HG02610 (cell line): ENCODE data around the gene ITGA4.
"Not testable (repeated sequence)": the region's sequence is repeated elsewhere in the genome, so short reads cannot be mapped to it uniquely, and the experiment has no call there.

Experiments
- ATAC-seq: cut with Tn5 transposase; IDR thresholded peaks from one replicate; pipeline ENCODE4 v1.9.1; 2021; ENCODE audit warnings: mild to moderate bottlenecking, moderate library complexity; ENCODE audit not compliant: unreplicated experiment

The ITGA4 gene

GRCh38 chr2:181457121-181457740 lies at the start of gene ITGA4:
Gene ITGA4 (plus strand): TSS chr2:181457386. CDS start chr2:181457655, 269 bp downstream.
- ATAC-seq = peak; percentile 75

DNA sequence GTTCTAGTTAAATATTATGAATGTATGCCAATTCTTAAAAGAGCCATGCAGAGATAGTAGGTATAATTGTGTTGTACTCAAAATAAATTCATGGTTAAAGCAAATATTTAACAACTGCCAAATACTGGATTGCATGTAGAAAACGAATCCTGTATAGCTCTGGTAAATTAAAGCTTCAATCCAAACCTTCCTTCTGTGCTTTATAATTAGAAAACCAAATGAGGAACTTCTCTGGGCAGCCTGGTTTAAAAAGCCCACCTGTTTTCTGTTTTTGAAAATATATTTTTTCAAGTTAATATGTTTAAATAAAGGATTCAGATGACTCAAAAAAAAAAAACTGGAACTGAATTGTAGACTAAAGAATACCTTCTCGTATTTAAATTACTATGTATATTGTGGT lies 48.3 kb upstream of the ITGA4 start:
- no peak for ATAC-seq

DNA sequence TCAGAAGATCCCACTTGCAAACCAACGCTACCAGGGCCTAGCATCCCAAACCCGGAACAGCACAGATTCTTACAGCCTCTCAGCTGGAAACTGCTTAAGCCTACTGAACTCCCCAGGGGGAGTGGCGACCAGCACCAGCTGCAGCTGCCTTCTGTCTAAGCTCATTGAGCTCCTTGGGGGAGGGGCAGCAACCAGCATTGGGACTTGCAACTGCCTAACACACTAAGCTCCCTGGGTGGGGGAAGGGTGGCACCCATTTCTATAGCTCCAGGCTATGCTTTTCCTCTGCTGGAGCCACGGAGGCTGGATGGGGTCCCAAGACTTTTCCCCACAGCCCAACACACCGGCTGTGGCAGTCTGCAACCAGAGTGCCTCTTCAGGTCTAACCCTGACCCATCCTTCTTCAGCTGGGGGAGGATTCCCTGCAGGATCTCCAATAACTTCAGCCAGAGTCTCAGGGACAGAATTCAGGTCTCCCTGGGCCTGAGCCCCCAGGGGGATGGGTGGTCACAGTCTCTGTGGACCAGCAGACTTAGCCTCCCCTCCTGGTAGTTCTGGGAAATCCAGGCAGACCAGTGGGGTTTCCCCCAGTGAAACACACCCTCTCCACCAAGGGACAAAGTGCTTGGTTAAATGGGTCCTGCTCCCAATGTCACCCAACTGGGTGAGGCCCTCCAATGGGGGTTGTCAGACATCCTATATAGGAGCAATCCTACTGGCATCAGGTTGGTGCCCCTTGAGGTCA lies 45.9 kb upstream of the ITGA4 start:
- ATAC-seq = peak; percentile 92

GRCh38 chr2:181419129-181419855 lies 37.9 kb upstream of the ITGA4 start:
- ATAC-seq = no peak

GRCh38 chr2:181420259-181421130 lies 36.7 kb upstream of the ITGA4 start:
- ATAC-seq = no peak

- no peak for ATAC-seq
Observed at GRCh38 chr2:181421131-181421458, 36.1 kb upstream of the ITGA4 start.

DNA sequence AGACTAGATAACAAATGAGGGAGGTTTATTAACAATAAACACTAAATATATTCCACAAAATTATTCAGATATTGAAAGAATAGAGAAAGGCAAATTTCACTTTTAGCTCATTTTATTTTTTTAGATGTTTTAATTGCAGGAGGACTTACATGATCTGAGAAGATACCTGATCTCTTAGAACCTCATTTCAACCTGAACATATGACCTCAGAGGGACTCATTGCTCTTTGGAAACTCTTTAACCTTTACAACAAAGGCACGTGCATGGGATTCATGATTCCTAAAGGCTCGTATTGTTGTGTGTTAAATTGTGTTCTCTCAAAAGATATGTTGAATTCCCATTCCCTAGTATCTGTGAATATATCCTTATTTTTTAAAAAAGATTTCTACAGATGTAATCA lies 35.7 kb upstream of the ITGA4 start:
- ATAC-seq = no peak

DNA sequence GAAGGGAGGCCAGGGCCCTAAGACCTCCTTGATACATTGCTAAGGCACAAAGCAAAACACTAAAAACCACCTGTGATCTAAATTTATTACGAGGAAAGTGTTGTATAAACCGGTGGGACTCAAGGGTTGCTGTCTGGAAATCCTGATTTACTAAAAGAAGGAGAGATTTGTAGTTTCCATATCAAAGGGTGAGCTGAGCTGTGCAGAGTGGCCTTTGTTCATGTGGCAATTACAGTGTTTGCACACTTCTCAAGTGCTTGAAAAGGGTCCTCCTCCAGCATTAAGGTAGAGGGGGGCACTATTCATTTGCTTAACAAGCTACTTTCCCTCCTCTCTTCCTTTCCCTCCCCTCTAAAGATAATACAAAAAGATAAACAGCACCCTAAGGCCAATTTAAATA lies 30.5 kb upstream of the ITGA4 start:
- no peak for ATAC-seq

DNA sequence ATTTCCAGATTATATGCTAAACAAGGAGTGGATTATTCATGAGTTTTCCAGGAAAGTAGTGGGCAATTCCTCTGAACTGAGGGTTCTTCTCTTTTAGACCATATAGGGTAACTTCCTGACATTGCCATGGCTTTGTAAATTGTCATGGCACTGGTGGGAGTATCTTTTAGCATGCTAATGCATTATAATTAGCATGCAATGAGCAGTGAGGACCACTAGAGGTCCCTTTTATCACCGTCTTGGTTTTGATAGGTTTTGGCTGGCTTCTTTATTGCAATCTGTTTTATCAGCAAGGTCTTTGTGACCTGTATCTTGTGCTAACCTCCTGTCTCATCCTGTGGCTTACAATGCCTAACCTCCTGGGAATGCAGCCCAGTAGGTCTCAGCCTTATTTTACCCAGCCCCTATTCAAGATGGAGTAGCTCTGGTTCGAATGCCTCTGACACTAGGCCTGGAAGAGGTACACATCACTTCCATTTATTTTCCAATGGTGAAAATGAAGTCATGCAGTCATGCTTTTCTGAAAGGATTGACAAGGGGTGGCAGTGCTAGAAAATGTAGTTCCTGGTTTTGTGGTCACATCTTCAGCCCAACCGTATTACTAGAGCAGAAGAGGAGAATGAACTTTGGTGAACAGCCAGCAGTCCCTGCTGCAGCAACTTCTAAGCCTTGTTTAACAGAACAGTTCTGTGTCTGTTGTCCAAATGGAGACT lies 26.6 kb upstream of the ITGA4 start:
- ATAC-seq = no peak

DNA sequence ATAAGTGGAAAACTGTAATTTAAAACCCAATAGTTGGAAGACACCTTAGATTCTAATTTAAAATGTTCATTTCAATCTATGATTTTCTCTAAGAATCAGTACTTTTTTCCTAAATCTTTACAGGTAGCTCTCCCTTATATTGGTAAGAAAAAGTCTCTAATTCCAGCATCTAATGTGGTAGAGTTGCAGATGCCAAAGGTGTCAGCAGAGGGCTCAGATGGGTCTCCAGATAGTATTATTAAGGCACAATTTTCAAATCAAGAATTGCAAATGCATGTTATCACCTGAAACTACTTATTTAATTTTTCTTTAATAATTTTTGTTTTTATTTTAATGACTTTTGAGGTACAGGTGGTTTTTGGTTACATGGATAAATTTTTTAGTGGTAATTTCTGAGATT lies 25.5 kb upstream of the ITGA4 start:
- ATAC-seq = no peak

- ATAC-seq = no peak
Observed at GRCh38 chr2:181438261-181438660, 18.9 kb upstream of the ITGA4 start.

- ATAC-seq = no peak
Observed at GRCh38 chr2:181440344-181440743, 16.8 kb upstream of the ITGA4 start.

DNA sequence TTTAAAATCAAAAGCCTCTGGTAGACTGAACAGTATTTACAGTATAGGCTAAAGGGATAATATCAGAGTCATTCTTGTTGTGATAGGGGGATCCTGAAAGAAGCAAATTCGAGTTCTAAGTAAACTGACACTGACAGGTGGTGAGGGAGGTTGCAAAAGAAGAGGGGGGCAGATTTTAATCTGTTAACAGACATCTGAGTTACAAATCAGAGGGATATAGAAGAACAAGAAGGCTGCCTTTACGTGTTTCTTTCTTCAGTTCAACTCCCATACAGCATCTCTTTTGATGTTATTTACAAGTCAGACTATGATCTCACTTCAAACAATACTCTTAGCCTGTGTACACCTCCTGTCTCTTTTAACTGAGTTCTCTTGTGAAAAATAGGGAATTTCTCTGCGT lies 16.3 kb upstream of the ITGA4 start:
- ATAC-seq = no peak

- no peak for ATAC-seq
Observed at GRCh38 chr2:181441670-181442069, 15.5 kb upstream of the ITGA4 start.

- ATAC-seq = no peak
Observed at GRCh38 chr2:181444654-181445053, 12.5 kb upstream of the ITGA4 start.

GRCh38 chr2:181446985-181447384 lies 10.2 kb upstream of the ITGA4 start:
- ATAC-seq = peak; percentile 76

- not testable (repeated sequence) for ATAC-seq
Observed at GRCh38 chr2:181449278-181449677, 7.9 kb upstream of the ITGA4 start.

DNA sequence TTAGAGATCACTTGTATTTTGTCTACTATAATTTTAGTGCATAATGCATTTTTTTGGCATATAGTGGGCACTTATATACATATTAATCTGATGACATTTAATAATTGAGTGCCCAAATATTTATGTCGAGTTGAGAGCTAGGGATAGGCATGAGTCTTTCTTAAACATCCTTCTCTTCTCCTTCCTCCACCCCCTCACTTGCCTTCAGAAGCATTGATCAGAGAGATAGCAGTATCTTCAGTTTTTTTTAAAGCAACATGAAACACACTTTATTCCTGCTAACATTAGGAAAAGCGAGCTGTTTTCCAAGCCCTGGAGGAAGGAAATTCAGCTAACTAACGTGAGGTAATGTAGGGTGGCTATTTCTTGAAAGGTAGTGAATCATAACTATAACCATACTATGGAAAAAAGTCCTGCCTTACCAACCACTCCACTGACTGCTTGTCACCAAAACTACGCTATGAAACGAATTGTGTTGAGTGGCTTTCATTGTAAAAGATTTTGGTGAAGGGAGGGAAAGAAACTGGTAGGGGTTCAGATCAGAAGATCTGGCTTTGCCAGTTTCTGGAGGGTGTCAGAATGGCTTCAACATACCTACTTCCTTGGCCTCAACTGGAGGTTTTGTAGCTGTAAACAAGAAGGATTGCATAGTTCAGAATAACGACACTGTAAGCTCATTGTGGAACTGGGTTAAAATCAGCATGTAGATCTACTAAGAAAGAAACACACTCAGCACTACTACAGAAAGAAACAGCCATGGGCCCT lies 2.3 kb upstream of the ITGA4 start:
- ATAC-seq = no peak

GRCh38 chr2:181456660-181457120 lies 496 bp upstream of the ITGA4 start:
- ATAC-seq = peak; percentile 71
